Right hindlimb (tissue), 1 donor: ENCODE data around the gene SLC25A15.
A peak's percentile ranks its signal among the peaks of the same experiment; 100 is the strongest.

Experiments
- DNase-seq: peaks from one replicate; pipeline ENCODE4 v3.0.0-alpha.2; 2018

SLC25A15 gene

DNA sequence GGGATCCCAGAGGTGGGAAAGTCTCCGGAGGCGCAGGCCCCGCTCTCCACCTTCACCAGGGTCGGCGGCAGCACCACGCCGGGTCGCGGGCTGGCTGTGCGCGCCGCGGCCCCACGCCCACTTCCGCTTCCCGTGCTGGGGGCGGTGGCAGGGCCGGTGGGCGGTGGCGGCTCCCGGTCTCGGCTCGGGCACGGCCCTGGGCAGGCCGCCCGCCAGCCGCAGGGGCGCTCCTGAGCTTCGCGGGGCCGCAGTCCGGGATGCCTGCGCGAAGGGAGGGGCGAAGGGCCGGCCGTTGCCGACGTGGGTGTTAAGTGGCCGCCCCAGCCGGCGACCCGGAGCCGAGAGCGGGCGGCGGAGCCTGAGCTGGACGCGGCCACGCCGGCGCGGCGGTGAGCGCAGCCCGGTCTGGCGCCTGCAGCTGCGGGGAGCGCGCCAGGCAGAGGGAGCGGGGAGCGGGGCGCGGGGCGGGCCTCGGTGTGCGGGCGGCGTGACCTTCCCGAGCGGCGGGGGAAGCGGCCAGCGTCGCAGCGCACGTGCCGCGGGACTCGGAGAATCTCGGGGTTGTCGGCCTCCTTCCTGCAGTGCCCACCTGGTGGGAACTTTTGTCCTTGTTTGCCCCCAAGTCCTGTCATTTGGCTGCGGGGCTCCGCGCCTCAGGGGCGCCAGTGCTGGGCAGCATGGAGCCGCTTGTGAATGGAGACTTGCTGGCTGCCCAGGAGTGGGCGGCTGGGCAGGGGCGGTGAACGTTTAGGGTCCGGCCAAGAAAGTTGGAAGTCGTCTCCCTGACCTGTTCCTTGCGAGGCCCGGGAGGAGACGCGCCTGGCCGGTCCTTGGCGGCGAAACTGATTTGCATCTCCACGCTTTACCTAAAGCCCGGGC lies at the start of gene SLC25A15:
TSS of gene SLC25A15 (plus strand) at position 337 of the 879 bp plus-strand sequence. CDS start 3,616 bp downstream, outside the sequence.
- peak; percentile 88 for DNase-seq

- no peak for DNase-seq
Measured at GRCh38 chr13:40749327-40749726, 40.1 kb upstream of the SLC25A15 start.

- DNase-seq, result no peak
Measured at GRCh38 chr13:40755082-40755700, 34.2 kb upstream of the SLC25A15 start.

DNA sequence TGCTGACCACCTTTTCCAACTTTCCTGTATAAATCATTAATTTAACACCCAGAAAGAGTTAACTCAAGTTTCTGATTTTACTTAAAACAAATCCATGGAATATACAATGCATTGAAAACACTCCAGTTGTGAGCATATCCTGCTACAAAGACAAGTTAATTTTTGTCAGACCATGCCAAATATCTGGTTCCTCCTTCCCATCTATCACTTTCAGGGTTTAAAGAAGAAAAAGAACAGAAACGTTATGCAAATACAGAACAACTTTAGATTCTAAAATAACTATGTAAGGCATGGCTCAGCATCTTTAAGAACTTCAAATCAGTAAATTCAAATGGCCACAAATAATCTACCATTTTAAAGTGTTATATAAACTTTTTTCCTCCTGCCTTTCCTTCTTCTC lies 33.4 kb upstream of the SLC25A15 start:
- DNase-seq, result no peak

GRCh38 chr13:40758811-40759210 lies 30.6 kb upstream of the SLC25A15 start:
- DNase-seq, result no peak

- DNase-seq, result no peak
Measured at GRCh38 chr13:40762849-40763248, 26.6 kb upstream of the SLC25A15 start.

DNA sequence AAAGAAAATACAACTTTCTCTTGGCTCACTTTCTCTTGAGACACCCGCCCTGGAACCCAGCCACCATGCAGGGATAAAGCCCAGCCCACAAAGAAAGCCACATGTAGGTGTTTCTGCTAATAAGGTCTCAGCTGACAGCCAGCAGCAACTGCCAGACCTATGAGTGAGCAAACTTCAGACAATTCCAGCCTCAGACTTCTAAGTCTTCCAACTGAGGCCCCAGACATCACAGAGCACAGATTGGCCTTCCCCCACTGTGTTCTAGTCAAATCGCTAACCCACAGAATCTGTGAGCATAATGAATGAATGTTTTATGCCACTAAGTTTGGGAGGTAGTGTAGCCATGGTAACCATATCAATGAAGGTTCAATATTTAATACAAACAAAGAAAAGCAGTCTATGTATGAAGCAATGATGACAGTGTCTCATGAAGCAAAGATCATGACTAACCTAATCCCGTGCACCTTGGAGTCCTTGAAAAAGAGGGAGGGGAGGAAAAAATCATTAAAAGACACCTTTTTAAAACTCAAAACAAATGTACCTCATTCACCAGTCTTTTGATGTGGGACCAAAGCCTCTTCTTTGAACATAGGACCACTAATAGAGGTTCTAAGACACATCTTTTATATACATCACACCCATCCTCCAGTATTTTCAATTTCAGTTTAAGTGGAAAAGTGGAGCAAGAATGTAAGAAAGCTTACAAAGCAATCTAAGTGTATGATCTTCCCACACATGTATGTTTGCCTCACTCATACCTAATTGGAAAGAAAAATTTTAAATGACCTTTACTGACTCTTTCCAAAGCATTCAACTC lies 24.6 kb upstream of the SLC25A15 start:
- DNase-seq, result no peak

GRCh38 chr13:40765602-40766001 lies 23.8 kb upstream of the SLC25A15 start:
- no peak for DNase-seq

- no peak for DNase-seq
Measured at GRCh38 chr13:40769970-40770369, 19.4 kb upstream of the SLC25A15 start.

GRCh38 chr13:40770609-40770933 lies 18.8 kb upstream of the SLC25A15 start:
- no peak for DNase-seq

- DNase-seq, result peak; percentile 96
Measured at GRCh38 chr13:40770934-40771618, 18.3 kb upstream of the SLC25A15 start, which contains the start of gene MRPS31. Gene MRPS31 (minus strand): TSS chr13:40771190. CDS start chr13:40771136, 54 bp downstream.

GRCh38 chr13:40772765-40773473 lies 16.5 kb upstream of the SLC25A15 start:
- no peak for DNase-seq

DNA sequence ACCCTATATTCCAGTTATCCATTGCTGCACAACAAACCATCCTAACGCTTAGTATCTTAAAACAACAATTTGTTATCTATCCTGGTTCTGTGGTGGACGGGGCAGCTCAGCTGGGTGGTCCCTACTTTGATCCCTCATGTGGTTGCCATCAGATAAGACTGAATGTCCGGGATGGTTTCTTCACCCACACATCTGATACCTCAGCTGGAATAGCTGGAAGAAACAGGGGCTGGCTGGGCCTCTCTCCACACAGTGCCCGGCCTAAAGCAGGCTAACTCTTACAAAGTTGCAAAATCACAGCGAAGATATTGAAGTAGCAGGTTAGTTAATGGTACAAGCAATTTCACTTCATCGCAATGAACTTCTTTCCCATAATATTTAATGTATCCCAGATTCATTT lies 14.7 kb upstream of the SLC25A15 start:
- no peak for DNase-seq

DNA sequence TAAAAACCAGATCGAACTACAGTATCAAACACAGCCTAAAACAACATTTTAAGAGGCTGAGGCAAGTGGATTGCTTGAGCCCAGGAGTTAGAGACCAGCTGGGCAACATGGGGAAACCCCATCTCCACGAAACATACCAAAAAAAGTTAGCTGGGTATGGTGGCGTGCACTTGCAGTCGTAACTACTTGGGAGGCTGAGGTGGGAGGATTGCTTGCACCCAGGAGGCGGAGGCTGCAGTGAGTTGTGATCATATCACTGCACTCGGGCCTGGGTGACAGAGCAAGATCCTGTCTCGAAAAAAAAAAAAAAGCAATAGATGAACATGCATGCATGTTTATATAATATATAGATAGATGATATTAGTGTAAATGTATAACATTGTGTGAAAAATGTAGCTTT lies 13.2 kb upstream of the SLC25A15 start:
- DNase-seq, result no peak

- DNase-seq, result no peak
Measured at GRCh38 chr13:40776681-40777165, 12.7 kb upstream of the SLC25A15 start.

GRCh38 chr13:40777166-40777808 lies 12.1 kb upstream of the SLC25A15 start:
- DNase-seq, result peak; percentile 37

DNA sequence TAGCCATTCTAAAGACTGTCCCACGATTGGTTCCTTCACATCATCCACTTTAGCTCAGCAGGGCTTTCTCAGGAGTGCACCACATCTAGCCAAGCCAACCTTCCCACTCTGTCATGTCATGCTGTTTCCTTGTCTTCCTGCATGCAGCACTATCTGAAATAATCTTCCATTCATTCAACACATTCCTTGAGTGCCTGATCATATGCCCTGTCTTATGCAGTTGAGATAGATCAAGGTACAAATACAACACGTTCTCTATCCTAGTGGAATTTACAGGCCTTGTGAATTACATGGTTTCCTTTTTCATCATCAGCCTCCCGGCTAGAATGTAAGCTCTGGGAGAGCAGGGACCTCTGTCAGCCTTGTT lies 11.6 kb upstream of the SLC25A15 start:
- no peak for DNase-seq

GRCh38 chr13:40779049-40779448 lies 10.4 kb upstream of the SLC25A15 start:
- DNase-seq, result no peak

DNA sequence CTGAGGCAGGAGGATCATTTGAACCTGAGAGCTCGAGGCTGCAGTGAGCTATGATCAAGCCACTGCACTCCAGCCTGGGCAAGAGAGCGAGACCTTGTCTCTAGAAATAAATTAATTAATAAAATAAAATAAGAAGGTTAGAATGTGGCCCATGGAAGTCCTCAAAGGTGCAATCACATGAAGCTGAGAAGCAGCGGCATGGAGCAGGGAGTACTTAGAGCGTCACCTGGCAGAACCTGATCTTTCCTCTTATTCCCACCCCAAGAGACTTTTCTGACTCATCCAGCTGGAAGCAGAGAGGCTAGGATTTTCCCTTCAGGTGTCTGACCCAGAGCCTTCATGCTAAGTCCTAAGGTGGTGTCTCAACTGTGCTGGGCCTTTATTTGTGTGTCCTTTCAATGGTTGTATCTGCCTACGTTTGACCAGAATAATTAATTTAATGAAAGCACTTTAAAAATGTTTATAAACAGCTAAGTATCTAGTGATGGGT lies 9.6 kb upstream of the SLC25A15 start:
- DNase-seq, result no peak

DNA sequence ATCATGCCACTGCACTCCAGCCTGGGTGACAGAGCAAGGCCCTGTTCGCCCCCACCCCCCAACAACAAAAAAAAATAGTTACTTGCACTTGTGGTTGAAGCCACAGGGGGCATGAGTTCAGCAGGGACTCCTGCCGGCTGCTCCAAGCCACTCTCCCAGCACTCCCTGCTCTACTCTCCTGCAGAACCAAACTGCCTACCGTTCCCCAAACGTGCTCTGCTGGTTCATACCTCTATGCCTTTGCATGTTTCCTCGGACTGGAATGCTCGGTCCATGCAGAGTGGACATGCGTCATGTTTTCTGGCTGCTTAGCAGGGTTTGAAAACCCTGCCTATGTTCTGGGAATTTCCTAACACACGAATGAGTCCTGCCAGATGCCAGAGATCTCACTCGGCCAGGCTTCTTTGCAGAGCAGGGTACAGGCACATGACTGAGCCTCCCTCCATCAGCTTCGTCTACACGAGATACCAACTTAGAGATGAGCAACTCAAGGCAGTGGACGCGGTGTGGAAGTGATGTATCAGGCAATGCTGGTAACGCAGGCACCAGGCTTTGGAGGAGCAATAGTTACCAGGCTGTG lies 8.5 kb upstream of the SLC25A15 start:
- no peak for DNase-seq

GRCh38 chr13:40781717-40782116 lies 7.7 kb upstream of the SLC25A15 start:
- no peak for DNase-seq
